Mucosa of stomach (tissue), 1 donor: ENCODE data around the gene DSCAML1.

Source experiments
- H3K27me3 ChIP-seq: one replicate; pipeline ENCODE4 v1.7.0; 2013; ENCODE audit warnings: mild to moderate bottlenecking, low read length; ENCODE audit not compliant: control insufficient read depth, insufficient read depth
- H3K36me3 ChIP-seq: one replicate; pipeline ENCODE4 v1.7.0; 2013; ENCODE audit warnings: low read length; ENCODE audit not compliant: control insufficient read depth, insufficient read depth
- H3K4me1 ChIP-seq: one replicate; pipeline ENCODE4 v1.7.0; 2013; ENCODE audit warnings: mild to moderate bottlenecking, low read length; ENCODE audit not compliant: control insufficient read depth, insufficient read depth
- H3K4me3 ChIP-seq: one replicate; pipeline ENCODE4 v1.7.0; 2013; ENCODE audit warnings: low read length
- H3K9ac ChIP-seq: one replicate; pipeline ENCODE4 v1.7.0; 2013; ENCODE audit warnings: mild to moderate bottlenecking, low read length, moderate library complexity
- H3K9me3 ChIP-seq: one replicate; pipeline ENCODE4 v1.7.0; 2013; ENCODE audit warnings: mild to moderate bottlenecking, low read length, moderate library complexity; ENCODE audit not compliant: control insufficient read depth
- donor health status: Pancreatic carcinoma.

DSCAML1 gene

GRCh38 chr11:117505285-117505970, 291.6 kb downstream of the DSCAML1 start:
- no peak overlapping the region for H3K4me3 ChIP-seq
- H3K4me1 ChIP-seq: no peaks in the 10 kb centered on the region
- no peaks in the 10 kb centered on the region for H3K36me3 ChIP-seq
- H3K27me3 ChIP-seq: no peaks in the 10 kb centered on the region
- H3K9me3 ChIP-seq: no peaks in the 10 kb centered on the region
- no peak overlapping the region for H3K9ac ChIP-seq

- no peaks in the 10 kb centered on the region for H3K36me3 ChIP-seq
These were observed 294.3 kb downstream of the DSCAML1 start for GRCh38 chr11:117502779-117503100.

GRCh38 chr11:117502015-117502778, 294.8 kb downstream of the DSCAML1 start:
- no peak overlapping the region for H3K4me3 ChIP-seq
- H3K9ac ChIP-seq: no peak overlapping the region
- H3K27me3 ChIP-seq: no peaks in the 10 kb centered on the region
- H3K36me3 ChIP-seq: no peaks in the 10 kb centered on the region
- no peaks in the 10 kb centered on the region for H3K9me3 ChIP-seq
- H3K4me1 ChIP-seq: no peaks in the 10 kb centered on the region

More at GRCh38 chr11:117502779-117503100, 294.3 kb downstream of the DSCAML1 start:
- no peak overlapping the region for H3K9ac ChIP-seq
- H3K4me1 ChIP-seq: no peaks in the 10 kb centered on the region
- H3K4me3 ChIP-seq: no peak overlapping the region
- H3K27me3 ChIP-seq: no peaks in the 10 kb centered on the region
- H3K9me3 ChIP-seq: no peaks in the 10 kb centered on the region

- Histone ChIP-seq H3K4me3 (no peak overlapping the region), H3K4me1 (no peaks in the 10 kb centered on the region), H3K27me3 (no peaks in the 10 kb centered on the region), H3K9me3 (no peaks in the 10 kb centered on the region), H3K9ac (no peak overlapping the region), H3K36me3 (no peaks in the 10 kb centered on the region)
These were observed 295.6 kb downstream of the DSCAML1 start for GRCh38 chr11:117501237-117501898.

- Histone ChIP-seq H3K4me3 (no peak overlapping the region), H3K36me3 (no peaks in the 10 kb centered on the region), H3K27me3 (no peaks in the 10 kb centered on the region), H3K9me3 (no peaks in the 10 kb centered on the region), H3K9ac (no peak overlapping the region), H3K4me1 (no peaks in the 10 kb centered on the region)
These were observed 298.2 kb downstream of the DSCAML1 start for GRCh38 chr11:117498791-117499190.

GRCh38 chr11:117497206-117497951, 299.6 kb downstream of the DSCAML1 start:
- no peaks in the 10 kb centered on the region for H3K27me3 ChIP-seq
- no peak overlapping the region for H3K9ac ChIP-seq
- no peaks in the 10 kb centered on the region for H3K4me1 ChIP-seq
- no peaks in the 10 kb centered on the region for H3K9me3 ChIP-seq
- no peaks in the 10 kb centered on the region for H3K36me3 ChIP-seq
- H3K4me3 ChIP-seq: no peak overlapping the region

- Histone ChIP-seq H3K4me1 (no peaks in the 10 kb centered on the region), H3K36me3 (no peaks in the 10 kb centered on the region), H3K27me3 (no peaks in the 10 kb centered on the region), H3K4me3 (no peak overlapping the region), H3K9ac (no peak overlapping the region), H3K9me3 (no peaks in the 10 kb centered on the region)
These were observed 301.7 kb downstream of the DSCAML1 start for GRCh38 chr11:117495357-117495756.

GRCh38 chr11:117492578-117493251, 304.3 kb downstream of the DSCAML1 start:
- Histone ChIP-seq H3K4me1 (no peaks in the 10 kb centered on the region), H3K4me3 (no peak overlapping the region), H3K9ac (no peak overlapping the region), H3K9me3 (no peaks in the 10 kb centered on the region), H3K36me3 (no peaks in the 10 kb centered on the region), H3K27me3 (no peaks in the 10 kb centered on the region)

- H3K4me1 ChIP-seq: no peaks in the 10 kb centered on the region
- no peaks in the 10 kb centered on the region for H3K27me3 ChIP-seq
- no peaks in the 10 kb centered on the region for H3K9me3 ChIP-seq
- no peaks in the 10 kb centered on the region for H3K36me3 ChIP-seq
- no peak overlapping the region for H3K9ac ChIP-seq
- H3K4me3 ChIP-seq: no peak overlapping the region
These were observed 306.1 kb downstream of the DSCAML1 start for GRCh38 chr11:117490911-117491310.

- Histone ChIP-seq H3K4me1 (no peaks in the 10 kb centered on the region), H3K4me3 (no peak overlapping the region), H3K9me3 (no peaks in the 10 kb centered on the region), H3K9ac (no peak overlapping the region), H3K36me3 (no peaks in the 10 kb centered on the region), H3K27me3 (no peaks in the 10 kb centered on the region)
These were observed 306.9 kb downstream of the DSCAML1 start for GRCh38 chr11:117489999-117490679.
